Kidney epithelial cell (primary cell): ENCODE data around the gene RPAP2. TPM values are rescaled to one million over a fixed set of nuclear protein-coding genes. Genes with fewer than 3 reads are reported as not detected.
A peak's percentile ranks its signal among the peaks of the same experiment; 100 is the strongest.

ENCODE experiments used
- DNase-seq: peaks from one replicate; pipeline ENCODE4 v3.0.0-alpha.2; 2010; ENCODE audit warnings: low read depth
- H3K27me3 ChIP-seq: 2 replicates; pipeline ENCODE4 v1.6.0; 2011; ENCODE audit warnings: low read length; ENCODE audit not compliant: control insufficient read depth, insufficient read depth
- H3K36me3 ChIP-seq: 2 replicates; pipeline ENCODE4 v1.5.1; 2011; ENCODE audit warnings: low read length; ENCODE audit not compliant: control insufficient read depth, insufficient read depth
- H3K4me3 ChIP-seq: 2 replicates; pipeline ENCODE4 v1.5.1; 2011; ENCODE audit warnings: low read depth, mild to moderate bottlenecking, control low read depth, low read length
- CTCF ChIP-seq: IDR thresholded peaks from 2 replicates; pipeline ENCODE4 v1.5.1; 2011; ENCODE audit warnings: mild to moderate bottlenecking, moderate library complexity, low read length, control low read depth, inconsistent platforms; ENCODE audit not compliant: insufficient read depth, poor library complexity, severe bottlenecking
- total RNA-seq: library from RNA; depleted of rRNA; stranded (reverse); fragments of >200 nt; gene quantifications from 2 replicates; pipeline ENCODE4 v1.2.3, GENCODE V29; 2015

RPAP2 gene
- total RNA-seq, 1 donor from 2014 or later, result 18.7 TPM

GRCh38 chr1:92404661-92405060 is 105.8 kb downstream of the RPAP2 start:
- no peak for TF ChIP-seq CTCF
- peak; percentile 1 for DNase-seq
- Histone ChIP-seq H3K4me3 (no peak overlapping the region), H3K27me3 (no peaks in the 10 kb centered on the region), H3K36me3 (no peaks in the 10 kb centered on the region)

GRCh38 chr1:92408825-92409224 is 110.0 kb downstream of the RPAP2 start:
- no peak for TF ChIP-seq CTCF
- no peak for DNase-seq
- Histone ChIP-seq H3K36me3 (no peaks in the 10 kb centered on the region), H3K27me3 (no peaks in the 10 kb centered on the region), H3K4me3 (no peak overlapping the region)

GRCh38 chr1:92409946-92410549 is 111.2 kb downstream of the RPAP2 start:
- Histone ChIP-seq H3K27me3 (no peaks in the 10 kb centered on the region), H3K4me3 (no peak overlapping the region), H3K36me3 (no peaks in the 10 kb centered on the region)
- no peak for DNase-seq
- TF ChIP-seq CTCF, result no peak

- Histone ChIP-seq H3K4me3 (no peak overlapping the region), H3K36me3 (no peaks in the 10 kb centered on the region)
- TF ChIP-seq CTCF, result no peak
Measured at GRCh38 chr1:92410706-92411105, 111.8 kb downstream of the RPAP2 start.

GRCh38 chr1:92411511-92411910 is 112.7 kb downstream of the RPAP2 start:
- no peak for TF ChIP-seq CTCF
- Histone ChIP-seq H3K4me3 (no peak overlapping the region), H3K36me3 (no peaks in the 10 kb centered on the region), H3K27me3 (no peaks in the 10 kb centered on the region)
- peak; percentile 2 for DNase-seq

More at GRCh38 chr1:92410706-92411105, 111.8 kb downstream of the RPAP2 start:
- DNase-seq, result no peak
- no peaks in the 10 kb centered on the region for H3K27me3 ChIP-seq

- DNase-seq, result no peak
- Histone ChIP-seq H3K36me3 (no peaks in the 10 kb centered on the region), H3K4me3 (no peak overlapping the region), H3K27me3 (no peaks in the 10 kb centered on the region)
- no peak for TF ChIP-seq CTCF
Measured at GRCh38 chr1:92419642-92420041, 120.8 kb downstream of the RPAP2 start.
